GM21737 (cell line): ENCODE results near the gene SNX4.
"Not testable (repeated sequence)": the region's sequence is repeated elsewhere in the genome, so short reads cannot be mapped to it uniquely, and the experiment has no call there.

Experiments used
- ATAC-seq: cut with Tn5 transposase; IDR thresholded peaks from one replicate; pipeline ENCODE4 v1.9.1; 2021; ENCODE audit warnings: mild to moderate bottlenecking, moderate library complexity; ENCODE audit not compliant: unreplicated experiment

The SNX4 gene

GRCh38 chr3:125406070-125406469 lies 113.9 kb downstream of the SNX4 start:
- ATAC-seq: no peak

- ATAC-seq: not testable (repeated sequence)
Observed at GRCh38 chr3:125405515-125405914, 114.5 kb downstream of the SNX4 start.

- no peak for ATAC-seq
Observed at GRCh38 chr3:125403789-125404188, 116.2 kb downstream of the SNX4 start.

- no peak for ATAC-seq
Observed at GRCh38 chr3:125402639-125403038, 117.4 kb downstream of the SNX4 start.

- no peak for ATAC-seq
Observed at GRCh38 chr3:125401402-125401801, 118.6 kb downstream of the SNX4 start.

- ATAC-seq: no peak
Observed at GRCh38 chr3:125398952-125399351, 121.0 kb downstream of the SNX4 start.
